ENCODE results near the gene IFT27. TPM values are rescaled to one million over a fixed set of nuclear protein-coding genes. Genes with fewer than 3 reads are reported as not detected.
A peak's percentile ranks its signal among the peaks of the same experiment; 100 is the strongest.

Gene IFT27
- total RNA-seq, 1 donor from 2014 or later, result 31.2 TPM

- Histone ChIP-seq H3K4me1 (peaks cover 9% of the 10 kb centered on the region), H3K27me3 (ENCODE audit: low read depth) (peaks cover 46% of the 10 kb centered on the region), H3K36me3 (no peaks in the 10 kb centered on the region), H3K4me3 (no peak overlapping the region), H3K27ac (replicated peaks) (peak overlapping the region; percentile 6), H3K9me3 (replicated peaks) (no peaks in the 10 kb centered on the region)
- intact Hi-C loops (cut with micrococcal nuclease), result no loop called here
- peak; percentile 97 for TF ChIP-seq CTCF (IDR thresholded peaks at IDR 0.05; ENCODE audit: borderline replicate concordance)
- peak; percentile 65 for DNase-seq
Measured at GRCh38 chr22:36781656-36782627, 6.0 kb upstream of the IFT27 start.

GRCh38 chr22:36778020-36778419, 2.1 kb upstream of the IFT27 start:
- TF ChIP-seq CTCF (IDR thresholded peaks at IDR 0.05; ENCODE audit: borderline replicate concordance), result no peak
- Histone ChIP-seq H3K4me1 (peaks cover 30% of the 10 kb centered on the region), H3K36me3 (no peaks in the 10 kb centered on the region), H3K9me3 (replicated peaks) (no peaks in the 10 kb centered on the region), H3K27me3 (ENCODE audit: low read depth) (peaks cover 7% of the 10 kb centered on the region), H3K4me3 (no peak overlapping the region), H3K27ac (replicated peaks) (no peak overlapping the region)
- DNase-seq, result no peak
- intact Hi-C loops (cut with micrococcal nuclease), result no loop called here

GRCh38 chr22:36776722-36777121, 803 bp upstream of the IFT27 start:
- intact Hi-C loops (cut with micrococcal nuclease), result no loop called here
- TF ChIP-seq CTCF (IDR thresholded peaks at IDR 0.05; ENCODE audit: borderline replicate concordance), result no peak
- no peaks in the 10 kb centered on the region for H3K27me3 ChIP-seq (ENCODE audit: low read depth)
- DNase-seq, result no peak
- H3K4me3 ChIP-seq, result peak overlapping the region; percentile 52
- no peaks in the 10 kb centered on the region for H3K9me3 ChIP-seq (replicated peaks)
- peaks cover 23% of the 10 kb centered on the region for H3K4me1 ChIP-seq
- peak overlapping the region; percentile 73 for H3K27ac ChIP-seq (replicated peaks)
- peaks cover 7% of the 10 kb centered on the region for H3K36me3 ChIP-seq

GRCh38 chr22:36775586-36775963, 344 bp downstream of the IFT27 start:
- Histone ChIP-seq H3K36me3 (peaks cover 12% of the 10 kb centered on the region), H3K4me3 (peak overlapping the region; percentile 98), H3K4me1 (peaks cover 29% of the 10 kb centered on the region), H3K9me3 (replicated peaks) (no peaks in the 10 kb centered on the region), H3K27me3 (ENCODE audit: low read depth) (no peaks in the 10 kb centered on the region), H3K27ac (replicated peaks) (peak overlapping the region; percentile 92)
- TF ChIP-seq CTCF (IDR thresholded peaks at IDR 0.05; ENCODE audit: borderline replicate concordance), result no peak
- intact Hi-C loops (cut with micrococcal nuclease), result no loop called here
- DNase-seq, result peak; percentile 29

- intact Hi-C loops (cut with micrococcal nuclease), result no loop called here
- Histone ChIP-seq H3K4me1 (peaks cover 38% of the 10 kb centered on the region), H3K9me3 (replicated peaks) (no peaks in the 10 kb centered on the region), H3K4me3 (no peak overlapping the region), H3K27me3 (ENCODE audit: low read depth) (no peaks in the 10 kb centered on the region), H3K36me3 (peaks cover 12% of the 10 kb centered on the region), H3K27ac (replicated peaks) (no peak overlapping the region)
- peak; percentile 51 for TF ChIP-seq CTCF (IDR thresholded peaks at IDR 0.05; ENCODE audit: borderline replicate concordance)
- no peak for DNase-seq
Measured at GRCh38 chr22:36773935-36774334, 2.0 kb downstream of the IFT27 start.
